Measurements from ENCODE around the gene SS18L1.

Gene SS18L1

GRCh38 chr20:62168890-62169435 lies 25.4 kb downstream of the SS18L1 start:
- DNase-seq, result no peak

DNA sequence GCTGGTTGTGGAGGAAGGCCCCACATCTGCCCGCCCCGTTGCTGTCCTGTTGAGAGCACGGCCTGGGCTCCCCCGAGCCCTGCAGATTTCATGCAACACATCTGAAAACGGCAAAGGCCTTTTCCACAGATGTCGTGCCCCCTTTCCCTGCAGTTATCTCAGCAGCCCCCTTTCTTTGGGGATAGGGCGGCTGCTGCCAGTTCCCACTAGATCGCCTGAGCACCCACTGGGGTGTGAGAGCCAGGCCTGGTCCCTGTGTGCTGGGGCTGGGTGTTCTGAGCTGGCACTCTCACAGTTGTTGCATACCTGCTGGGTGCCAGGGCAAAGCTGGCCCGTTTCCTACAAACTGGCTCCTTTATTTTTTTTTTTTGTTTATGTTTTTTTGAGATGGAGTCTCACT lies 27.0 kb downstream of the SS18L1 start:
- DNase-seq, result no peak

DNA sequence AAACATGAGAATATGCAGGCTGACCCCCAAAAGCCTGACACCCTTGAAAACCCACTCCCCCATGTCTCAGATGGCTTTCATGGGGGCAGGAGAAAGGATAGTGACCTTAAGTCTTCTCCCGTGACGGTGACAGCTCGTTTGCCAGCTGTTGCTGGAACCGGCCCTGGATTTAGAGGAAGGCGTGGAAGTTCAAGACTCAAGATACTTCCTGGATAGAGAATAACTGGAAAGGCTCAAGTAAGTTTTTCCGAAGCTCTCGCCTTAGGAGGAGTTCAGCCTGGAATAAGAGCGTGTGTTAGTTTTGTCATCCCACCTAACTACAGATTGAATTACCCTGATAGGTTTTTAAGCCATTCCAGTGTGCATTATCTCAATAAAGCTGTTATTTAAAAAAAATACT lies 27.7 kb downstream of the SS18L1 start:
- DNase-seq, result no peak

- no peak for DNase-seq
These were observed 29.1 kb downstream of the SS18L1 start for GRCh38 chr20:62172666-62173065.

GRCh38 chr20:62174021-62174804 lies 30.6 kb downstream of the SS18L1 start:
- no peak for DNase-seq

GRCh38 chr20:62174870-62175624 lies 31.5 kb downstream of the SS18L1 start:
- DNase-seq, result no peak

DNA sequence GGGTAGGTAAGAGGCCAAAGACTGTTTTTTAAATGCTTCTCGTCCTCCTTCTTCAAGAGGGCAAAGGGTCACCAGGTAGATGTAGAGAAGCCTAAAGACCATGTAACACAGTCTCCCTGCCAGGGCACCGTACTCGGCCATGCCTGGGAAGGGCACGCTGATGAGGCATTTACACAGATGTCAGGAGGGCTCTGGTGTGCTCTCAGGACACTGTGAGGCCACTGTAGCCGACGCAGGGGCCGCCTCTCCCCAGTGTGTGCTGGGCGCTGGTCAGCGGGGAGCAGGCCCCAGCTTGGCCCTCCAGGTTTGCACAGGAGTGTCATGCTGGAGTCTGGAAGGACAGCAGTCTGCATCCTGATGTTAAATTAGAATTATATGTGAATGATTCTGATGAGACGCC lies 32.1 kb downstream of the SS18L1 start:
- DNase-seq, result no peak

DNA sequence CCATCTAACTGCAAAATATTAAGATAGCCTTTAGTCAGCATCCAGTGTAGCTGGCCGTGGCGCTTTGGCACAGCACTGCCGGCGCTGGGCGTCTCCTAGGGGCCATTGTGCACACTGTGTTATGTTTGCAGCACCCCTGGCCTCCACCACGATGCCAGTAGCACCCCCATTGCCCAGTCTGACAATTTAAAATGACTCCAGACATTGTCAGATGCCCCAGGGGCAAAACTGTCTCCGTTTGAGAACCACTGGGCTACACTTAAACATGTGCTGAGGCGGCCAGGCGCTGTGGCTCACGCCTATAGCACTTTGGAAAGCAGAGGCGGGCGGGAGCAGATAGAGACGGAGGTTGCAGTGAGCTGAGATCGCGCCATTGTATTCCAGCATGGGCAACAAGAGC lies 33.3 kb downstream of the SS18L1 start:
- no peak for DNase-seq

DNA sequence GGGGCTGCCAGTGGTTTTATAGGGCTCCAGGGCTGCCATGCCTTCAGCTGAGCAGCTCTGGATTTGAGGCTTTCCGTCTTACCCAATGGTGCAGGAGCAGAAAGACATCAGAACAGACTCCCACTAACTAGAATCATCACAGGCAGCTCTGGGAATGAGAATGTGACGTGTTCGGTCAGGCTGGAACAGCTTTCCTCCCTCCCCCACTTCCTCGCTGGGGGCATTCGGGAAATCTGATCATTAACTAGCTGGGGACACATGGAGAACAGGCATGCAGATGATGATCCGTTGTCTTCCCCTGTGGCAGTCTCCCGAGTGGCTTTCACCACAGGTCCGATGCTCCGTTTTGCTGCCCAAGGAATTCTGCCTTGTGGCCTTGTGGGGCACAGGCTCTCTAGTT lies 33.7 kb downstream of the SS18L1 start:
- no peak for DNase-seq

DNA sequence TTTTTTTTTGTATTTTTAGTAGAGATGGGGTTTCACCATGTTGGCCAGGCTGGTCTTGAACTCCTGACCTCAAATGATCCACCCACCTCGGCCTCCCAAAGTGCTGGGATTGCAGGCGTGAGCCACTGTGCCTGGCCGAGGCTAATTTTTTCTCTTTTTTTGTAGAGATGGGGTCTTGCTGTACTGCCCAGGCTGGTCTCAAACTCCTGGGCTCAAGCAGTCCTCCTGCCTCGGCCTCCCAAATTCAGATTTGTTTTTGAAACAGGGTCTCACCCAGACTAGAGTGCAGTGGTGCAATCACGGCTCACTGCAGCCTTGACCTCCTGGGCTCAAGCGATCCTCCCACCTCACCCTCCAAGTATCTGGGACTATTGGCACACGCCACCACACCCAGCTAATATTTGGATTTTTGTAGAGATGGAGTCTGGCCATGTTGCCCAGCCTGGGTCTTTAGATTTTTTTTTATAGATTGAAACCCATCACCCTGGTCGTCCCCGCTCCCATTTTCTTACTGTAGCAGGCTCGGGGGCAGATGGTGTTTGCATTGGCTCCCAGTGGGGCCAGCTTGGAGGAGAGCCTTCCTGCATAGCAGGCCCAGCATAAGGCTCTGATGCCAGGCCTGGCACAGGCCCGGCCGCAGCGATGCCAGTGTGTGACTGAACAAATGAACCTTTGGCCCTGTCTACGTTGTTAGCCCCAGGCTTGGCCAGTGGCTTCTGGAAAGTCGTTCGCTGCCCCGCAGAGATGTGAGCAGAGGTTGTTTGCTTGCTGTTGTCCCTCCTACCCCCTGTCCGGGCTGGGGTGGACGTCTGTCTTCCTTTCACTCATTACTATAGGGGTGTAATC lies 35.0 kb downstream of the SS18L1 start:
- no peak for DNase-seq

GRCh38 chr20:62179162-62179504 lies 35.6 kb downstream of the SS18L1 start:
- no peak for DNase-seq

- no peak for DNase-seq
These were observed 38.2 kb downstream of the SS18L1 start for GRCh38 chr20:62181808-62182207.

GRCh38 chr20:62182469-62183425 lies 39.2 kb downstream of the SS18L1 start, which contains the start of gene MTG2:
MTG2 (plus strand) TSS chr20:62183028; CDS start chr20:62193421, 10,393 bp downstream.
- peak; percentile 57 to 96 (median 88) for DNase-seq

DNA sequence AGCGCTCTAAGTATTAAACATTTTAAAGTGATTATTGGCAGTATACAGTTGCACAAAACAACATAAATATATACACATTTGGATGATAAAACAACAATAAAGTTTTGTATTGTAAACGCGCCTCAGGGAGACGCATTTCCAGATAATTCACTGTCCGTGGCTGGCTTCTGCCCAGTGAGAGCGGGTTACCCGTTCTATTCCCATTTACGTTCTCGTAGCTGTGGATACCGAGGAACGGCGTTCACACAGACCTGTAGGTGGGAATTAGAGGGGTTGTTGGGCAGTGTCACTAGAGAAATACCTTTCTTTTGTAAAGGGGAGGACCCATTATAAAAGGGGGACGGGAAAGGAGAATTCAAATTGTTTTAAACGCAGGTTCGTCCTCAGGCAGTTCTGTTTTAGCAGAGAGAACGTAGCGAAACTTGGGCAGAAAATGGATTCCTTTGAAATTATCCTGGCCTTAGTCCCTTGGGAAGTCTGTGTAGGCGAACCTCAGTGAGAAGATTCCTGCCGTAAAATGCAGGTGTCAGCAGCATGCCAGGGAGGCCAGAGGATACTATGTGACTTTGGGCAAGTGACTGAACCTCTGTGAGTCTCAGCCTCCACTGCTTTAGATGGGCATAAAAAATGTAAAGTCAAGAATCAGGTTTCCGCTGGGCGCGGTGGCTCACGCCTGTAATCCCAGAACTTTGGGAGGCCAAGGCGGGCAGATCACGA lies 40.0 kb downstream of the SS18L1 start:
- no peak for DNase-seq

- no peak for DNase-seq
These were observed 42.5 kb downstream of the SS18L1 start for GRCh38 chr20:62186096-62186426.

DNA sequence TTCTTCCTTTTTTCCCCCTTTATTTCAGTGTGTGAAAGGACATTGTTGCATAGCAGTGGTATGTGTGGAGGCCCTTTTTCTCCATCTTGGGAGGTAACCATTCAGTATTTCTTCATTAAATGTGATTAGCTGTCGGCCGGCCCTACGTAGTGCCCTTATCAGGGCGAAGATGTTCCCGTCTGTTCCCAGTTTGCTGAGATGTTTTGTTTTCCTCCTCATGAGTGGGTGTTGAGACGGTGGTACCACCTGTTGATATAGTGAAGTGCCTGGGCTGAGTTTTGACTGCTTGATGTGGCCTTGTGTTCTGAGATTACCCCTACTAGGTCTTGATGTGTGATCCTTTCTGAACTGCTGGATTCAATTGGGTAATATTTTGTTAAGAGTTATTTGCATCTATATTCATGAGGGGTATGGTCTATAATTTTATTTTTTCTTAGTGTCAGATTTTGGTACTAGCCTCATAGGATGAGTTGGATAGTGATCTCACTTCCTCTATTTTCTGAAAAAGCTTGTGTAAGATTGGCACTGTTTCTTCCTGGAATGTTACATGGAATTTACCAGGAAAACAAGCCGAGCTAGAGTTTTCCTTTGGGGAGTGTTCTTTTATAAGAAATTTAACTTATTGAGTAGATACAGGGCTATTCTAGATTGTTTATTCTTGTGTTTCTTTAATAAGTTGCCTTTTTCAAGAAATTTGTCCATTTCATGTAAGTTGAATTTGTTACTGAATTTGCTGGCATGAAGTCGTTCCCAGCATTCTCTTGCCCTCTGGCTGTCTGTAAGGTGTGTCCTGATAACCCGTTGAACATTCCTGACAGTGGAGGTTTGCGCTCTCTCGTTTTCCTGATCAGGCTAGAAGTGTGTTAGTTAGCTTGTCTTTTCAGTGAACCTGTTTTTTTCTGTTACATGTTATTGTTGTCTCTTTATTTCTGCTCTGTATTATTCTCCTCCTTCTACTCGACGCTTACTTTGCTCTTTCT lies 43.6 kb downstream of the SS18L1 start:
- no peak for DNase-seq

GRCh38 chr20:62190639-62191411 lies 47.3 kb downstream of the SS18L1 start:
- no peak for DNase-seq

Data from nucleus accumbens (tissue), 56 donors.